Activated T-helper 1 cell treated with anti-CD3 and anti-CD28 coated beads, Interleukin-12 subunit alpha, Interleukin-12 subunit beta, Interleukin-2, Interleukin-4 antibody, amounts not matched to agents 30 ng/mL and 10 ng/mL and 1 ng/mL, durations not matched to agents 14 hours and 24 hours and 36 hours (primary cell): ENCODE results near the gene RHOBTB1. TPM values are rescaled to one million over a fixed set of nuclear protein-coding genes. Genes with fewer than 3 reads are reported as not detected.
"Not testable (repeated sequence)": the region's sequence is repeated elsewhere in the genome, so short reads cannot be mapped to it uniquely, and the experiment has no call there.

Experiments
- DNase-seq: peaks from one replicate; pipeline ENCODE4 v3.0.0; 2021; ENCODE audit warnings: low spot score
- H3K27ac Mint-ChIP-seq: one replicate; pipeline ENCODE4 v1.8.0; 2021; ENCODE audit warnings: mild to moderate bottlenecking, mixed read lengths
- H3K27me3 Mint-ChIP-seq: one replicate; pipeline ENCODE4 v1.8.0; 2022; ENCODE audit warnings: mild to moderate bottlenecking, moderate library complexity, mixed read lengths; ENCODE audit not compliant: insufficient read depth
- H3K36me3 Mint-ChIP-seq: one replicate; pipeline ENCODE4 v1.8.0; 2021; ENCODE audit warnings: low read depth, mixed read lengths
- H3K4me1 Mint-ChIP-seq: one replicate; pipeline ENCODE4 v1.8.0; 2021; ENCODE audit warnings: low read depth, mixed read lengths
- H3K4me3 Mint-ChIP-seq: one replicate; pipeline ENCODE4 v1.8.0; 2021; ENCODE audit warnings: mild to moderate bottlenecking, moderate library complexity, mixed read lengths
- H3K9me3 Mint-ChIP-seq: one replicate; pipeline ENCODE4 v1.8.0; 2021; ENCODE audit warnings: mixed read lengths
- intact Hi-C: fragments of 100-400 bp; cut with micrococcal nuclease; formaldehyde crosslinking; loops from one replicate; pipeline ENCODE4 v1.15.1; 2024
- total RNA-seq: library from RNA; stranded (reverse); gene quantifications from 2 replicates; pipeline ENCODE4 v1.2.3, GENCODE V29; 2022

Gene RHOBTB1
- total RNA-seq, 1 donor from 2014 or later = not detected

DNA sequence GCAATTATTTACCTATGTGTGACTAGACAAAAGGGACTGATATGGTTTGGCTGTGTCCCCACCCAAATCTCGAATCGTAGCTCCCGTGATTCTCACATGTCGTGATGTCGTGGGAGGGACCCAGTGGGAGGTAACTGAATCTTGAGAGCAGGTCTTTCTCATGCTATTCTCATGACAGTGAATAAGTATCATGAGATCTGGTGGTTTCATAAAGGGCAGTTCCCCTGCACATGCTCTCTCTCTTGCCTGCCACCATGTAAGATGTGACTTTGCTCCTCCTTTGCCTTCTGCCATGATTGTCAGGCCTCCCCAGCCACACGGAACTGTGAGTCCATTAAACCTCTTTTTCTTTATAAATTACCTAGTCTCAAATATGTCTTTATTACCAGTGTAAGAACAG lies 37.2 kb downstream of the RHOBTB1 start:
- DNase-seq, H3K36me3 Mint-ChIP-seq, H3K9me3 Mint-ChIP-seq, H3K27ac Mint-ChIP-seq, H3K4me3 Mint-ChIP-seq, intact Hi-C loops: not testable (repeated sequence)
- Mint-ChIP-seq H3K27me3 (peaks cover 12% of the 10 kb centered on the region), H3K4me1 (peaks cover 13% of the 10 kb centered on the region)

DNA sequence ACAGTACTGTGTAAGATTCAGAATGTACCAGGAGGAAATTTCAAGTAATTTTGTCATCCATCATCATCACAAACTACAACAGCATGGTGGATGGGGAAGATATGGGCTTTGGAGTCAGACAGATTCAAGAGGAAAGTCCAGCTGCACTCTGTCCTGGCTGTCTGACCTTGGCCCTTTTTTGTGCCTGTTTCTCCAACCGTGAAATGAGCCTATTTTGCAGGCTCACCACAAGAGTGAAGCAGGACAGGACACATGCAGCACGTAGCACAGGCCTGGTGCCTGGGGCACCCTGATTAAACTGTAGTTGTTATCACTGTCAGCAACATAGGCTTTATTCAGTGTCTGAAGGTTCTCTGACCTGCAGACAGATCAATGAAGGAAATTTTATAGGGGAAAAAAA lies 37.6 kb downstream of the RHOBTB1 start:
- intact Hi-C loops = no loop called here
- no peak overlapping the region for H3K4me3 Mint-ChIP-seq
- H3K27me3 Mint-ChIP-seq = peaks cover 12% of the 10 kb centered on the region
- DNase-seq = no peak
- H3K27ac Mint-ChIP-seq = no peak overlapping the region
- H3K36me3 Mint-ChIP-seq = no peaks in the 10 kb centered on the region
- H3K9me3 Mint-ChIP-seq = no peaks in the 10 kb centered on the region
- H3K4me1 Mint-ChIP-seq = peaks cover 13% of the 10 kb centered on the region

DNA sequence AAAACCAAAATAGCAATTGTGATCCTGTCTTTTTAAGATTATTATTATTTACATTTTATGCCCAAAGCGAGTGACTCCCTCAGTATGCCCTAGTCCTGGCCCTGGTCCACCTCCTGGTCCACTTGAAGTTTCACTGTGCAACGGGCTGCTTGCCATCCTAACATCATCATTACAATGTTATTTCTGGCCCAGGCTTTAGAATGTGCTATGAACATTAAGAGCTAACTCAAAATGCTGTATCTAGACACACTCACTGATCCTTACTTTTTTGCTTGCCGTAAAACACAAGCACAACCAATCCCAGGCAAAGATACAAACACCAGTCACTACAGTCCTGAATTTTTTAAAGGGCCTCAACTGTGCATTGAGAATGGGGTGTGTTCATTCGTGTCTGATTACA lies 38.4 kb downstream of the RHOBTB1 start:
- Mint-ChIP-seq H3K4me1 (peaks cover 5% of the 10 kb centered on the region), H3K27me3 (peaks cover 9% of the 10 kb centered on the region), H3K9me3 (no peaks in the 10 kb centered on the region), H3K4me3 (no peak overlapping the region), H3K36me3 (no peaks in the 10 kb centered on the region), H3K27ac (no peak overlapping the region)
- intact Hi-C loops = no loop called here
- no peak for DNase-seq

DNA sequence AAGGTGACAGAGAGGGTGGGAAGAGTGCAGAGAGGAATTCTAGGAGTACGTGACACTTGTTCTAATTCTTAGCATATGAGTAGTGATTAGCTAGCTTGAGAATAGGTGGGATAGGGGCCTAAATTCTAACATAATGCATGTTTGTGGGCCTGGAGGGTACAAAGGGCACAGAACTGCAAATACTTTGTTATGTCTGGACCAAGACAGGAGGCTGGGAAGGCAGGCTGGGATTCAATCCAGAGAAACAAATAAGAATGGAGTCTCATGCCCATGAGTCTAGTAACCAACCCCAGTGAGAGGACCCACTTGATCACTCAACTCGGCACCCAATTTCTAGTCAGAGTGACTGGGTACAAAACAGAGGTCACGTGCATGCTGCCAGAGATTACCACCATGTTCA lies 40.9 kb downstream of the RHOBTB1 start:
- no peaks in the 10 kb centered on the region for H3K36me3 Mint-ChIP-seq
- H3K4me1 Mint-ChIP-seq = no peaks in the 10 kb centered on the region
- intact Hi-C loops = no loop called here
- no peak for DNase-seq
- no peaks in the 10 kb centered on the region for H3K9me3 Mint-ChIP-seq
- H3K27ac Mint-ChIP-seq = no peak overlapping the region
- no peak overlapping the region for H3K4me3 Mint-ChIP-seq
- H3K27me3 Mint-ChIP-seq = peaks cover 7% of the 10 kb centered on the region

DNA sequence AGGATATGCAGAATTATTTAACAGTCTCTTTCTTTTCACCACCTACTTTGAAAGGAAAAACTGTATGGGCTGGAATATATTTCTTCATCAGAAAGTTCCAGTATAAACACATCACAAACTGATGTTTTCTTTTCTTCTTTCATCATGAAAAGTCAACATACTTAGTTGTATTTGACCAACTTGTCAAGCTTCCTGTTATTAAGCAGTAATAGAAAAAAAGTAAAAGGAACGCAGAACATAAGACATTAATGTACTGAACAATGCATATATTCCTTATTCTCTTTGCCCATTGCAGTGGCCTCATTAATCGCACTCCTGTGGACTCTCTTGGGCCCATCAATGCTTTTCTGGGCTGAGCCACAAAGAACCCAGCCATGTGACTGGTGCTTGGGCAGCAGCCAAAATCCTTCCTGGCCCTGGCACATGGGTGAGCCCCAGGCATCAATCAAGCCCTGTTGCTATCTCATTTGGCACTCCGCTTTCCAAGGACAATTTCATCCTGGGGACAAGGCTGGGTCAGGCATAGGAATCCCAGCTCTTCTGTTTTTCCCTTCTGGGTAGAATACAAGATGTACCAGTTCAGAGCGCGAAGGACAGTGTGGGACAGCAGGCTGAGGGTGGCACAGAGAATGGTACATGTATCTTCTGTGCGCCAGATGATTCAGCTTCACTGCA lies 42.3 kb downstream of the RHOBTB1 start:
- Mint-ChIP-seq H3K36me3 (no peaks in the 10 kb centered on the region), H3K4me3 (no peak overlapping the region), H3K27ac (no peak overlapping the region), H3K27me3 (peaks cover 4% of the 10 kb centered on the region), H3K4me1 (no peaks in the 10 kb centered on the region), H3K9me3 (no peaks in the 10 kb centered on the region)
- DNase-seq = no peak
- intact Hi-C loops = no loop called here

DNA sequence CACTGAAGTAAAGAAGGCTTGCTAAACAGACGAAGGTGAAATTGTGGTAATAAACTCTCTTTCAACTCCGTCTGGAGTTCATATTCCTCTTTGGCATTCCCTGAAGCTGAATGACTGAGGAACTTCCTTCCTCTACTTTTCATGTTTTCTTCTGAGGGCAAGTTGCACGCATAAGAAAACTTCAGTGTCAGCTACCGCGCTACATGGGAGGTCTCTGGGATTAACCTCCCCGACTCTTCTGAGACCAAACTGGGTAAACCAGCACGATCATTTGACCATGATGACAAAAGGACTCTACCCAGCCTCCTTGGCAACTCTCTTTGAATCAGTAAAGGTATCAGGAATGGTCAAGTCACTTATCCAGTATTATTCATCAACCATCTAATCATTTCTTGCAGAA lies 44.7 kb downstream of the RHOBTB1 start:
- no peak for DNase-seq
- no peaks in the 10 kb centered on the region for H3K4me1 Mint-ChIP-seq
- H3K9me3 Mint-ChIP-seq = no peaks in the 10 kb centered on the region
- peaks cover 10% of the 10 kb centered on the region for H3K27me3 Mint-ChIP-seq
- no peak overlapping the region for H3K4me3 Mint-ChIP-seq
- intact Hi-C loops = loop anchor here (10.0 kb wide), 1 partner anchor 1376 kb away; no protein-coding TSS in a partner anchor
- H3K27ac Mint-ChIP-seq = no peak overlapping the region
- no peaks in the 10 kb centered on the region for H3K36me3 Mint-ChIP-seq

DNA sequence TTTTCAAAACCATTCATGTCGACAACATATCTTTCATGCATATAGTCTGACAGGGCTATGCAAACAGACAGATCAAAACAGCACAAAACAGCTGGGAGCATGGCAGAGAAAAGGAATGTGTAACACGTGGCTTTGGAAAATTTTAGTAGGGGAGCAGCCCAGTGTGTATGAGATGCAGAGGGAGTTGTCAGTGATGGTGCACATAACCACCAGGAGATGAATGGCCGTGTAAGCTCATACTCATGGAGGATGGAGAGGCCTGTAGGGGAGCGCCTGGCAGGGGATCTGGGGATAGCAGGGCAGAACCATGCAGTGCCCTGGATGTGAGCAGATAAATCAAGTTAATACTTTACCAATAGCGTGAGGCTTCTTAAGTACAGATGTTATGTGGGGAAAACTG lies 45.7 kb downstream of the RHOBTB1 start:
- no peaks in the 10 kb centered on the region for H3K4me1 Mint-ChIP-seq
- H3K4me3 Mint-ChIP-seq = no peak overlapping the region
- DNase-seq = no peak
- intact Hi-C loops = loop anchor here (10.0 kb wide), 1 partner anchor 1376 kb away; no protein-coding TSS in a partner anchor
- H3K27ac Mint-ChIP-seq = no peak overlapping the region
- H3K27me3 Mint-ChIP-seq = peaks cover 10% of the 10 kb centered on the region
- no peaks in the 10 kb centered on the region for H3K36me3 Mint-ChIP-seq
- no peaks in the 10 kb centered on the region for H3K9me3 Mint-ChIP-seq

DNA sequence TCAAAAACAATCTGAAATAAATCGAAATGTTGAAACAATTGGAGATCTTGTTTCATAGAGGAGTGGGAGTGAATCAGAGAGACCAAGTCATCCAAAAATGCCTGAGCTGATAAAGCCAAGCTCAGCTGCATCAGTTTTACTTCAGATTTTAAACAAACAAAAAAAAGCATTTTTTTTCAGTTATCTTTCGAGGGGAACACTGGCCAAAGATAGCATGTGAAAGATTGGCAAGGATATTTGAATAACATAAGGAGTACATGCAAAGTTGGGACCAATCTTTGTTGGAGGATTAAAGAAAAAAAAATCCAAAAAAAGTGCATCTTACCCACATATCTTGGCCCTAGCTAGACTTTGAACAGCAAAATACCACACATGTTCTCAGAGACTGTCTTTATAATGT lies 47.2 kb downstream of the RHOBTB1 start:
- Mint-ChIP-seq H3K4me3 (no peak overlapping the region), H3K27ac (no peak overlapping the region), H3K36me3 (no peaks in the 10 kb centered on the region), H3K9me3 (no peaks in the 10 kb centered on the region), H3K27me3 (peaks cover 14% of the 10 kb centered on the region), H3K4me1 (no peaks in the 10 kb centered on the region)
- intact Hi-C loops = loop anchor here (10.0 kb wide), 1 partner anchor 1378 kb away; no protein-coding TSS in a partner anchor
- no peak for DNase-seq

DNA sequence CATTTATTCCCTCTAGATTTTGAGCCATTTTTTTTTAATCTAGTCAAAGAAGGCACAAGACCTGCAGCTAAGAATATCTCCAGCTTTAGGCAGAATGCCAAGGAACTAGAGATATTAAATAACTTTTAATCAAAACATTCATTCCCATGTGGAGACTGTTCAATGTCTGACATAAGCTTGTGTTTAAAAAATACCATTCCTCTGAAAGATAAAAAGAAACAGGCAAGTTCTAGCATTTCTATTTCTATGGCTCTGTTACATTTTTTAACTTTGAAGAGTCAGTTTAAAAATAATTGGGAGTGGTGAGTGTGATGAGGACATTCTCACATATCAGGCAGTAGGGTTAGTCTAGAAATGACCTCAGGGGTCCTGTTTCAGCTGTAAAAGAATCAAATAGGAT lies 48.0 kb downstream of the RHOBTB1 start:
- no peak for DNase-seq
- H3K27ac Mint-ChIP-seq = no peak overlapping the region
- no peaks in the 10 kb centered on the region for H3K9me3 Mint-ChIP-seq
- intact Hi-C loops = loop anchor here (10.0 kb wide), 1 partner anchor 1379 kb away; no protein-coding TSS in a partner anchor
- no peaks in the 10 kb centered on the region for H3K4me1 Mint-ChIP-seq
- H3K27me3 Mint-ChIP-seq = peaks cover 14% of the 10 kb centered on the region
- no peak overlapping the region for H3K4me3 Mint-ChIP-seq
- H3K36me3 Mint-ChIP-seq = no peaks in the 10 kb centered on the region

DNA sequence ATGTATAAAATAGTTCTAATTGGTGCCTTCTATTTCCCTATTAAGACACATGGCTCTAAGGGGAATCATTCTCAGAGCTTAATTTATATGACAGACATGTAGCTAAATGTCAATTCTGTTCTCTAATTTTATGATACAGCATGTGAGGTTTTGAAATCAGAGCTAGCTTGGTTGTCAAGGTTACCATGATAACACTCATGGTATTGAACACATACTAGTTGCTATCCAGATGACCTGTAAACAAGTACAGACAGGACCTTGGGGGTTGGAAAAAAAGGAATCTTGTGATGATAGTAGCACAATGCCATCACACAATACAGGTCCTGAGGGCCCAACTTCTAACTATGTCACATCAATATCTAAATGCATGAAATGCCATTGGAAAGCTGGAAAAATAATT lies 49.2 kb downstream of the RHOBTB1 start:
- no peak for DNase-seq
- Mint-ChIP-seq H3K27ac (no peak overlapping the region), H3K27me3 (peaks cover 16% of the 10 kb centered on the region), H3K4me3 (no peak overlapping the region), H3K4me1 (no peaks in the 10 kb centered on the region), H3K9me3 (no peaks in the 10 kb centered on the region), H3K36me3 (no peaks in the 10 kb centered on the region)
- intact Hi-C loops = loop anchor here (10.0 kb wide), 1 partner anchor 1380 kb away; no protein-coding TSS in a partner anchor

DNA sequence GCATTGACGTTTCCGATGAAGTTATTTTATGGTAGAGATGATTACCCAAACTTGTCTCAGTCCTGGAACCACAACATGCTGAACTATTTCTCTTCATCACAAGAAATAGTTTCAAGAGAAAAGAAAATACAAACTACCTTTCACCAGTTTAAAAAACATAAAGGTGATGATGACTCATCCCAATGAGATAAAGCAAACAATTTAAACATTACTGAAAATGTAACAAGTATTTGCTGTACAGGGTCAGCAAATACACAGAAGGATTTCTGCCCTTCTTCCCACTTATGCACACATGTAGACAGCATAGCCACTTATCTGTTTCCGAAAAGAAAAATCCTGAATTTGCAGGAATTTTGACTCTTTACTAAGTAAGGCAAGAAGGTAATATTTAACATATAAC lies 50.8 kb downstream of the RHOBTB1 start:
- Mint-ChIP-seq H3K27me3 (peaks cover 14% of the 10 kb centered on the region), H3K4me3 (no peak overlapping the region), H3K9me3 (no peaks in the 10 kb centered on the region), H3K27ac (no peak overlapping the region), H3K4me1 (no peaks in the 10 kb centered on the region), H3K36me3 (no peaks in the 10 kb centered on the region)
- DNase-seq = no peak
- intact Hi-C loops = loop anchor here (10.0 kb wide), 1 partner anchor 1382 kb away; no protein-coding TSS in a partner anchor

DNA sequence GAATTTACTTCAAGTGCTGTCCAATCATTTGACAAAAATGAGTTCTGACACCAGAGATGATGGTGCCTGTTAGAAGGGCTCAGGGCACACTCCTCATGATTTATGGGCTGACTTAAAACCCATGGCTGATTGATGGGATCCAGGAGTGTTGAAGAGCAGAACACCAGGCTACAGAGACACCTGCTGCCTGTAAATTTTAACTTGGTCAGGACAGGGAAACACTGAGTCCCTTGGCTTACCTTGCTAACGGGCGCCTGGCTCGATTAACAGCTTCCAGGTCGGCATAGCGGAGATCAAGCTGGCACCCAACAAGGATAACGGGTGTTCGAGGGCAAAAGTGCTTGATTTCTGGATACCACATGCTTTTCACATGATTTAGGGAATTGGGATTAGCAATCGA lies 51.4 kb downstream of the RHOBTB1 start:
- no peak overlapping the region for H3K27ac Mint-ChIP-seq
- peaks cover 14% of the 10 kb centered on the region for H3K27me3 Mint-ChIP-seq
- H3K36me3 Mint-ChIP-seq = no peaks in the 10 kb centered on the region
- intact Hi-C loops = loop anchor here (10.0 kb wide), 1 partner anchor 1382 kb away; no protein-coding TSS in a partner anchor
- H3K4me1 Mint-ChIP-seq = no peaks in the 10 kb centered on the region
- H3K4me3 Mint-ChIP-seq = no peak overlapping the region
- H3K9me3 Mint-ChIP-seq = no peaks in the 10 kb centered on the region
- DNase-seq = no peak

DNA sequence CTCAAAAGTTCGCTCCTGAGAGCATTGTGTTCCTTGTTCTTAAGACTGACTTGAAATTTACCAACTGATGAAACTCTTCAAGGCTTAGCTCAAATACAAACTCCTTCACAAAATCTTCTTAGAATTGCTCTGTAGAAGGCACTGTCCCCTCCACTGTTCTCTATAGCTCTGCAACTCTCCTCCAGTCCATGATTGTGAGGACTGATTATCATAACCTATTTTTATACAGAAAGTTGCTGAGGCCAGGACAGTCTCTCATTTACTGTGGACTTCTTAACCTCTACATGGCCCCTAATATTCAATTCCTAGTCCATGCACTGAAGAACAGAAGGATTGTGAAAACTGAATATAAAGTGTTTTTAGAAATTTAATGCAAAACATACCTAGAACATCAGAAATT lies 53.2 kb downstream of the RHOBTB1 start:
- no peak overlapping the region for H3K27ac Mint-ChIP-seq
- intact Hi-C loops = loop anchor here (10.0 kb wide), 1 partner anchor 1384 kb away; no protein-coding TSS in a partner anchor
- H3K27me3 Mint-ChIP-seq = peaks cover 12% of the 10 kb centered on the region
- no peak for DNase-seq
- no peak overlapping the region for H3K4me3 Mint-ChIP-seq
- H3K36me3 Mint-ChIP-seq = no peaks in the 10 kb centered on the region
- H3K4me1 Mint-ChIP-seq = no peaks in the 10 kb centered on the region
- no peaks in the 10 kb centered on the region for H3K9me3 Mint-ChIP-seq
